ENCODE results near the gene NMD3. TPM values are rescaled to one million over a fixed set of nuclear protein-coding genes. Genes with fewer than 3 reads are reported as not detected.
"Not testable (repeated sequence)": the region's sequence is repeated elsewhere in the genome, so short reads cannot be mapped to it uniquely, and the experiment has no call there.

NMD3 gene
- total RNA-seq = 10 to 100 TPM; 40.1 to 41.5 TPM
- 10 to 100 TPM; 38.1 to 40.6 (median 39.6) TPM for polyA plus RNA-seq
- total RNA-seq = 50.4 to 119 (median 65.5) reads per million in 6 experiments

DNA sequence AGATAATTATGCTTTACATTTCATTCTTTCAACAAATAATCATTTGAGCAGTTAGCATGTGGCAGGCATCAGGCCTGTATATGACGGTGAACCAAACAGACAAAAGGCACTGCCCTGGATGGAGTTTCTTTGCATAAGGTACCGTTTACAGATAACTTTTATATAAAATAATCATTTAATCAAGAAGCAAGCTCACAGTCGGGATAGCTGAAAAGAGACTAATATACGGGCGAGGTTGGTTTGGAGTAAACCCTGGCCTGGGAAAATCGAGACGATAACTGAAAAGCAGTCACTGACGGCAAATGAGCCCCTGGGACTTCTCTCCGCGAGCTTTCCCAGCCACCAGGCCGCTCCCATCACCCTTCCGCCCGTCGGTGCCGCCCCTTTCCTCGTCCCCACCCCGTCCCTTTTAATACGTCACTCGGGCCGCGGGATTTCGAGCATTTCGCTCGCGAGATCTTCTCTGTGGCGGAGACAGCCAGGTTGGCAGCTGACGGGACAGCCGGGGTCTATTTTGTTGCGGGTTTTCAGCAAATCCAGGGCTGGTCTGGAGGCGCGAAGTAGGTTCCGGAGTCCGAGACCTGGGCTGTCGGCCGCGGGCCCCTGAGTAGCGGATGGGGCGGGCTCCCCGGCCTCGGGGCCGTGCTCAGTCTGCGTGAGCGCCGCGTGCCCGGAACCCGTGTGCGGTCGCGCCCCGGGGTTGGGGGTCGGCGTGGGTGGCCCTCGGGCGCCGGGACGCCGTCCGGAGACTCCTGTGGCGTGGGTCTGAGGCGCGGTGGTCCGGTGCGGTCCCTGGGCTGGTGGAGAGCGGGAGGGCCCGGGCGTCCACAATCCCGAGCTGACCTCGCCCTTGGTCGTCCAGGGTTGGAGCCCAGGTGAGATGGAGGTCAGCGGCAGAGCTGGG, at the start of gene NMD3:
NMD3 (plus strand) TSS at position 462 of the 904 bp plus-strand sequence. CDS start 703 bp downstream, outside the sequence.
- H3K36me3 Mint-ChIP-seq = peaks cover 0 to 15% (median 5%) of the 10 kb centered on the region in 3 donors
- peak within 1 kb of the TSS; percentile 85 to 95 (median 93) for H3K4me3 Mint-ChIP-seq
- POLR2A ChIA-PET = interaction anchor here (0.6 to 1.1 kb wide), 3 partner anchors 115 to 772 kb away, joined by 3 to 4 read pairs (median 3); partner anchors contain the start of gene B3GALNT1
- peak; percentile 94 to 98 for ATAC-seq
- DNase-seq = peak; percentile 83 to 95 (median 91)
- H3K4me1 Mint-ChIP-seq = peaks cover 5 to 37% (median 36%) of the 10 kb centered on the region in 4 donors
- H3K27ac Mint-ChIP-seq = peak within 1 kb of the TSS; percentile 87 to 98 (median 95)
- H3K27me3 Mint-ChIP-seq = peaks cover 2 to 13% (median 5%) of the 10 kb centered on the region in 5 donors
- peaks cover 0 to 2% (median 0%) of the 10 kb centered on the region in 9 donors for H3K9me3 Mint-ChIP-seq

DNA sequence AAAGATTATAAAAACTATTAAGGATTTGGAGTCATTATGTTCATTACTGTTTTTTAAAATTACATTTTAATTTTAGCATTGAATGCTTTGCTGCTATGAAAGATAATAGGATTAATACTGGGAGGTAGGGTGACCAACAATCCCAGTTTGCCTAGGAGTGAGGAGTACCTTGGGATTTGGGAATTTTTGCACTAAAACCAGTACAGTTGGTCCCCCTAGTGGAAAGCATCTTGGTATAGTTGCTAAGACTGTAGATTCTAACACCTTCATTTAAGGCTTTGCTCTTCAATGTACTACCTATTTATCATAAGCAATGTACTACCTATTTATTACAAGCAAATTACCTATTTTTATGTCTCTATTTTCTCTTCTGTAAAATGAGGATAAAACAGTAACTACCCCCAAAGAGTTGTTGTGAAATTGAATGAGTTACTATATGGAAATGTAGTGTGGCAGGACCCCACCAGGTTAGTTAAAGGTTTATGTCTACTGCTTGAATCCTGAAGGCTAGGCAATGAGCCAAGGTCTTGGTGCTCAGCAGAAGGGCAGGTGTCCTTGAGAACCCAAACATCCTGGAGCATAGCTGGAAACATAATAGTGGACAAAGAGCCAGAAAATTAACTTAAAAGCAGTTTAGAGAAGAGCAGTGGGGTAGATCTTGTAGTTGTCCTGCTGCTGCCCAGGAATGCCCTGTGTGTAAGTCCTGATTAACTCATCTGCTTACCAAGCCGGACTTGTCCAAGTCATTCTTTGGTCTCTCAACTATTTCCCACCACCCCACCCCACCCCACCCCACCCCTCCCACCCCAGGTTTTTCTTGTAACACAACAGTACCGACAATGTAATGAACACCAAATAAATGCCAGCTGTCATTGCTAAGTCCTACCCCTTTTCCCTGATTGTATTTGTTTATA, 49.2 kb upstream of the NMD3 start:
- H3K27ac Mint-ChIP-seq = no peak overlapping the region
- DNase-seq (no peak), ATAC-seq (no peak)
- POLR2A ChIA-PET = no interaction called here
- peaks cover 0 to 3% (median 0%) of the 10 kb centered on the region in 3 donors for H3K36me3 Mint-ChIP-seq
- no peak overlapping the region for H3K4me3 Mint-ChIP-seq
- H3K27me3 Mint-ChIP-seq = peaks cover 0 to 11% (median 2%) of the 10 kb centered on the region in 5 donors
- peaks cover 0 to 13% (median 0%) of the 10 kb centered on the region in 9 donors for H3K9me3 Mint-ChIP-seq
- no peaks in the 10 kb centered on the region for H3K4me1 Mint-ChIP-seq

DNA sequence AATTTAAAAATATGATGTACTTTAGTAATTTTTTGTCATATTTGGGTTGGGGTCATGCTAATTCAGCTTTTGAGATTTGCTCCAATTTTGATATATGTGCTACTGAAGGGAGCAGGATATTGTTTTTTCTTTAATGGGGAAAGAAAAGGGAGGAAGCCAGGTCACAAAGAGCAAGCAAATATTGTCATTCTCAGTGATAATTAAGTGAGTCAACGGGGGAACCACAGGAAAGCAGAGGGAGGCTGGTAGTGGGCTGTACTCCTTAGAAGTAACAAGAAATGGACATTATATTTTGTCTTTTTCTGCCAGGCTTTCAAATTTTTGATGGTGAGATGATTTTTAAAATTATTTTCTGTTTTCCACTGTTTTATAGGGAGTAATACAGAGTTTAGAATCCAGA, 45.6 kb upstream of the NMD3 start:
- no peaks in the 10 kb centered on the region for H3K4me1 Mint-ChIP-seq
- no peak for ATAC-seq
- H3K36me3 Mint-ChIP-seq = peaks cover 0 to 3% (median 0%) of the 10 kb centered on the region in 3 donors
- DNase-seq = no peak
- peaks cover 0 to 11% (median 9%) of the 10 kb centered on the region in 5 donors for H3K27me3 Mint-ChIP-seq
- no peak overlapping the region for H3K4me3 Mint-ChIP-seq
- peaks cover 0 to 13% (median 0%) of the 10 kb centered on the region in 9 donors for H3K9me3 Mint-ChIP-seq
- POLR2A ChIA-PET = no interaction called here
- no peak overlapping the region for H3K27ac Mint-ChIP-seq

DNA sequence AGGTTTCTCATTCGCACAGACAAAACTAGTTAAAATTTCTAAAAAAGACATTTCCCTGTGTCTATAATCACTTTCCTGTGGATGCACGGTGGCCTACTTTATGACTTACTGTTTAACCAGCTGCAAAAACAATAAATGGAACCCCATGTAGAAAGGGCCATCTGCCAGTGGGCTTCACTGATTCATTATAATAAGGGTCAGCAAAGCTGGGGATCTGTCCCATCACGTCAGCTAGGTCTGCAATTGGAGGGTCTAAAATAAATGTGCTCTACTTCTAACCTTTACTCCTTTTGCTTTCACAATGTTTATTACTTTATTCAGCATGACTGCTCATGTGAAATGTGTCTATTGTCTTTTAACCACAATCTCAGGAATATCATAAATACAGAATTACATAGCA, 43.1 kb upstream of the NMD3 start:
- Mint-ChIP-seq H3K9me3 (peaks cover 0 to 17% (median 0%) of the 10 kb centered on the region in 9 donors), H3K4me1 (no peaks in the 10 kb centered on the region)
- POLR2A ChIA-PET = no interaction called here

DNA sequence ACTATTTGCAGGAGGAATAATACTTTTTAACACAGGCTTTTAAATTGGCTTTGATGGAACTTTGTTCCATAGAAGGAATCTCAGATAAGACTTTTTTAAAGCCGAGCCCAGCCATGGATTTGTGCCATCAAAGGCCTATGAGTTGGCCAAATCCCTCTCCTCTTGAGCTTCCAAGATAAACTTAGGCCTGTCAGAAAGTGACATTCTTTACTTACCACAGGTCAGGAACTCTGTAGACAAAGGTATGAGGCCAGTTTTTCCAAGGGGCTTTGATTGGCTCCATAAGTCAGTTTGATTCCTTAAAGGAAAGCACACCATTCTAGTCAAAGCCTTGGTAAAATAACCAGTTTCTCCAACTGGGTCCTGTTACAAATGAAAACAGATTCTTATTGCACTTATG, 39.7 kb upstream of the NMD3 start:
- H3K4me3 Mint-ChIP-seq, H3K4me1 Mint-ChIP-seq, H3K9me3 Mint-ChIP-seq, ATAC-seq, POLR2A ChIA-PET, DNase-seq, H3K36me3 Mint-ChIP-seq, H3K27ac Mint-ChIP-seq: not testable (repeated sequence)
- peaks cover 0 to 14% (median 8%) of the 10 kb centered on the region in 5 donors for H3K27me3 Mint-ChIP-seq

More for the DNA sequence above, 43.1 kb upstream of the NMD3 start:
- no peak for ATAC-seq
- Mint-ChIP-seq H3K4me3 (no peak overlapping the region), H3K27me3 (peaks cover 0 to 12% (median 10%) of the 10 kb centered on the region in 5 donors), H3K36me3 (peaks cover 0 to 3% (median 0%) of the 10 kb centered on the region in 3 donors), H3K27ac (no peak overlapping the region)
- DNase-seq = no peak

DNA sequence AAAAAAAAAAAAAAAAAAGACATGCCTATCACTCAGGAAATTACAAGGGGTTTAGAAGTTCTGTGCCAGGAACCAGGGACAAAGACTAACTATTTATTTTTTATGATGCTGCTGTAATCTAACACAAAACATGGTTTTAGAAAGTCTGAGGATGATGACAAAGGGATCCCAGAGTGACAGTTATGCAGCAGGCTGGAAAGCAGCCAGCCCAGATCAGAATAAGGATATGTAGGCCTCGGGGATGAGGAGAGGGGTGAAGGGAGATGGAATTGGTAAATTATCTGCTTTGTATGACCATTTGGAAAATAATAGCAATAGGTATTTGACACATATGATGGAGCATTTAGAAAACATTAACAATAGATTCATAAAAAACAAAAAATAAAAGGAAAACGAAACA, 34.1 kb upstream of the NMD3 start:
- H3K4me3 Mint-ChIP-seq = no peak overlapping the region
- H3K27me3 Mint-ChIP-seq = peaks cover 0 to 8% (median 3%) of the 10 kb centered on the region in 5 donors
- ATAC-seq = no peak
- H3K4me1 Mint-ChIP-seq = no peaks in the 10 kb centered on the region
- no peaks in the 10 kb centered on the region for H3K36me3 Mint-ChIP-seq
- peaks cover 0 to 4% (median 0%) of the 10 kb centered on the region in 9 donors for H3K9me3 Mint-ChIP-seq
- POLR2A ChIA-PET = no interaction called here
- no peak for DNase-seq
- no peak overlapping the region for H3K27ac Mint-ChIP-seq

DNA sequence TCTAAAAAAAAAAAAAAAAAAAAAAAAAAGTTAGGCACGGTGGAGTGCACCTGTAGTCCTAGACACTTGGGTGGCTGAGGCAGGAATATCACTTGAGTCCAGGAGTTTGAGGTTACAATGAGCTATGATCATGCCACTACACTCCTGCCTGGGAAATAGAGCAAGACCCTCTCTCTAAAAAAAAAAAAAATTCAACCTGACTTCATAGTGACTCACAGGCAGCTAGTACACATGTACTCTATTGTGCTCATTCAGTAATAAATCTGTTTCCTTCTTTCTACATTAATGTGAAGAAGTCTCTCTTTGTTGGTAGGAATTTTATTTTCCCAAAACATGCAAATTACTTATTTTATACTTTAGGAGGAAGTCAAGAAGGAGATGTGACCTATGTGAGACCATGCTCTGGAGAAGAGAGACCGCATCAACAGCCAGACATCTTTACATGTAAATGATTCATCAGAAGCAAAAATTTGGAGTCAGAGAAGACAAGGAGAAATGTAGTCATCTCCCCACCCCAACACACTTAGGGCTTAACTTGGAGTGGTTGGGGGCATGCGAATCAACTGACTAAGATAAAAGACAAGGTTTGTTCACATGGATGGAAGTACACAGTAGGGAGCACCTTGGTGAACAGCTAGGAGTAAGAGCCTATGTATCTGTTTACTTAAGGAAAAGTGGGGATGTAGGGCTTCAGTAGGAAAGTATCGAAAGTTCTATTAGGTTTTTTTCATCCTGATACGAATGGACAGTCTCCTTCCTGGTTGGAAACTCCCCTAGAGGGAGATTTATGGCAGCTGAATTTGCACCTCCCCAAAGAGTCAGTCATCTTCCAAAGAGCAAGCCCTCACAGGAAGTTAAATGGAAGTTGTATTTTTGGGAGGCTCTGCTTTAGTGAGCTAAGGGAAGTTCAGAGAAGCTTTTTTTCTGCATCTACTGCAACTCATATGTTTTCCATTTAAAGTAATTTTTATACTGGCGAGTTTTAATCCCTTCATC, 23.0 kb upstream of the NMD3 start:
- ATAC-seq (no peak), DNase-seq (no peak)
- POLR2A ChIA-PET = no interaction called here
- Mint-ChIP-seq H3K27me3 (peaks cover 2 to 16% (median 7%) of the 10 kb centered on the region in 5 donors), H3K36me3 (peaks cover 0 to 5% (median 4%) of the 10 kb centered on the region in 3 donors), H3K4me1 (no peaks in the 10 kb centered on the region), H3K4me3 (no peak overlapping the region), H3K9me3 (peaks cover 0 to 19% (median 10%) of the 10 kb centered on the region in 9 donors), H3K27ac (no peak overlapping the region)

DNA sequence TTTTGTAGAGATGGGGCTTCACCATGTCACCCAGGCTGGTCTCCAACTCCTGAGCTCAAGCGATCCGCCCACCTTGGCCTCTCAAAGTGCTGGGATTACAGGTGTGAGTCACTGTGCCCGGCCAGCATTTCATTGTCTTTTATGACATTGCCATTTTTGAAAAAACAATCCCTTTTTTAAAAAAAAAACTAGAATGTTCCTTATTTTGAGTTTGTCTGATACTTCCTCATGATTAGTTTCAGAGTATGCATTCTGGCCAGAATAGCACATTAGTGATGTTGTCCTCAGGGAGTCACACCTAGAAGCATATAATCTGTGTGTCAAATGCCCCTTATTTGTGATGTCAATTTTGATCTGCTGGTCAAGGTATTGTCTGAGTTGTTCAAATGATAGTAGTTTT, 21.2 kb upstream of the NMD3 start:
- H3K4me1 Mint-ChIP-seq = no peaks in the 10 kb centered on the region
- H3K36me3 Mint-ChIP-seq = peaks cover 0 to 5% (median 4%) of the 10 kb centered on the region in 3 donors
- POLR2A ChIA-PET = no interaction called here
- DNase-seq (no peak), ATAC-seq (no peak)
- peaks cover 0 to 8% (median 6%) of the 10 kb centered on the region in 5 donors for H3K27me3 Mint-ChIP-seq
- no peak overlapping the region for H3K27ac Mint-ChIP-seq
- H3K9me3 Mint-ChIP-seq = peaks cover 0 to 16% (median 6%) of the 10 kb centered on the region in 9 donors
- H3K4me3 Mint-ChIP-seq = no peak overlapping the region

DNA sequence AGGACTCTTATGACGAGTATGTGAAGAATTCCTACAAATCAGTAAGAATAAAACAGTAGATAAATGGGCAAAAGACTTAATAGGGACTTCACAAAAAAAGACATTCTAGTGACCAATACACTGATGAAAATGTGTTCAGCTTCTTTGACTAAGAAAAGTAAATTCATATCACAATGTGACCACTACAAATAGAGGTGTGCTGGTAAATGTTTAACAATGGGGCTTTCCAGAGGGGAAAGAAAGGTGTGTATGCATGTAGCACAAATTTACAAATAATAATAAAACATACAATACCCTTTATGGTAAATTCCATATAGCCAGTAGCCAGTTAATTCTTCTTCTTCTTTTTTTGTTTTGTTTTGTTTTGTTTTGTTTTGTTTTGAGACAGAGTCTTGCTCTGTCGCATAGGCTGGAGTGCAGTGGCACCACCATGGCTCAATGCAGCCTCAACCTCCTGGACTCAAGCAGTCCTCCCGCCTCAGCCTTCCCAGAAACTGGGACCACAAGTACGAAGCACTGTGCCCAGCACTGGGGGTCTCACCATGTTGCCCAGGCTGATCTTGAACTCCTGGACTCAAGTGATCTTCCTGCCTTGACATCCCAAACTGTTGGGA, 17.5 kb upstream of the NMD3 start:
- Mint-ChIP-seq H3K4me3 (no peak overlapping the region), H3K36me3 (no peaks in the 10 kb centered on the region), H3K27ac (no peak overlapping the region), H3K9me3 (no peaks in the 10 kb centered on the region), H3K27me3 (peaks cover 0 to 4% (median 0%) of the 10 kb centered on the region in 5 donors), H3K4me1 (no peaks in the 10 kb centered on the region)
- POLR2A ChIA-PET = no interaction called here
- ATAC-seq = no peak
- DNase-seq = no peak

DNA sequence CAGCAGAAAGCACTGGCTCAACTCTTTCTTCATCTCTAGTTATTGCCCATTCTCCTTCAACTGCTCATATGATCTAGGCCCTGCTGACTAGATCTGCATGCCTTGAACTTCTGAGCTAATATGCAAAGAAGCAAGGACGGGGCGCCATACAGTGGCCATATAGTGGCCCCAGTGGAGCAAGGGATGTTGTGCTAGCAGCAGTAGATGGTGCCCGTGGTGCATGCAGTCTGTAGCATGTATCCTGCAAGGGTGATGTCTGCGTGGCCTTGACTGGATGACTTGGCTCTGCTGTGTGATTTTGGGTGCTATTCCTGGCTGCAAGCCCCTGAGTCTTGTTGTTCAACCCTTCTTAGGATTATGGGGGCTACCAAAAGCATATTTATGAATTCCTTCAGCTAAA, 12.2 kb upstream of the NMD3 start:
- H3K27ac Mint-ChIP-seq = peak overlapping the region in 1 of 10 donors; percentile 7
- H3K27me3 Mint-ChIP-seq = peaks cover 0 to 4% (median 0%) of the 10 kb centered on the region in 5 donors
- no peaks in the 10 kb centered on the region for H3K9me3 Mint-ChIP-seq
- POLR2A ChIA-PET = no interaction called here
- DNase-seq = no peak
- H3K36me3 Mint-ChIP-seq = no peaks in the 10 kb centered on the region
- H3K4me3 Mint-ChIP-seq = no peak overlapping the region
- no peak for ATAC-seq
- H3K4me1 Mint-ChIP-seq = no peaks in the 10 kb centered on the region

DNA sequence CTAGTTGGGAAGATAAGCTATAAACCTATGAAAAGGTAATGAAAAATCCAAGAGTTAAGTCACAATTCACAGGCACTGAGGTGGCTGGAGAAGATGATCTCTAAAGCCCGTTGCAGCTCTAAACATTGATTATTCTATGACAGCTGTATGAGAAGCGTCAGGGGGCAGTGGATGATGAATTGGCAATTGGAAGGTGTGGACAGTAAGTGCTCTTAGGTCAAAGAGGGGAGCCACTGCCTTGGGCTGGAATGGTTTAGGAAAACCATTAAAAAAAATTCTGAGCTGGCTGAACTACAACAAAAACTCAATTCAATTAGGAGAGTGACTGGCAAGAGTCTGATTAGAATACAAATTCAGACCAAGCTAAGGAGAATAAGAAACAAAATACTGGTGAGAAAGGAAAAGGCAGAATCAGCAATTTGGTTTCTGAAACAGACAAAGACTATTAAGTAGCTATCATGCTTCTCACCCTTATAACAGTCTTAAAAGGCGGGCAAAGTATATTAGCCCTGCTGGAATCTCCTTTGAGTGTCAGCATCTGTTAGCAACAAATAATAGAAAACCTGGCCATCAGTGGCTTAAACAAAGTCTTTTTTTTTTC, 8.8 kb upstream of the NMD3 start:
- Mint-ChIP-seq H3K36me3 (no peaks in the 10 kb centered on the region), H3K4me1 (no peaks in the 10 kb centered on the region), H3K9me3 (no peaks in the 10 kb centered on the region), H3K27me3 (peaks cover 2 to 11% (median 9%) of the 10 kb centered on the region in 5 donors), H3K4me3 (no peak overlapping the region), H3K27ac (no peak overlapping the region)
- ATAC-seq (no peak), DNase-seq (no peak)
- POLR2A ChIA-PET = no interaction called here

Data from naive thymus-derived CD8-positive, alpha-beta T cell (primary cell).